Measurements from ENCODE around the gene LRRC55.

LRRC55 gene

GRCh38 chr11:57239348-57239747, 57.6 kb downstream of the LRRC55 start:
- no peak for DNase-seq

DNA sequence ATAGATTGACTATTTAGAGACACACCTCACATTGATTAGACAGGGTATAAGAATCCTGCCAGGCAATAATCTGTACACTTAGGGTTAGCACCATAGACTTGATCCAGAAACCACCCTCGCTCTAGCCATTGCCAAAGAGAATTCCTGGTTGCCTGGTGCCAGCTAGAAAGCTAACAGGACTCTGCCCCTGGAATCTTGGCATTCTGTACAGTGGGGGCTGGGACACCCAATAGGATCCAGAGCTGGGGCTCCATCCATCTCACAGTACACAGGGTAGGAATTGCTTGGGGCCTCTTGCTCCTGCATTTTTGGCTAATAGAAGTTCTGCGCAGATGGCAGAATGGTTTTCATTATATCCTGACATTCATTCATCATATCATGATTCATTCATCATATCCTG, 58.3 kb downstream of the LRRC55 start:
- DNase-seq, result no peak

DNA sequence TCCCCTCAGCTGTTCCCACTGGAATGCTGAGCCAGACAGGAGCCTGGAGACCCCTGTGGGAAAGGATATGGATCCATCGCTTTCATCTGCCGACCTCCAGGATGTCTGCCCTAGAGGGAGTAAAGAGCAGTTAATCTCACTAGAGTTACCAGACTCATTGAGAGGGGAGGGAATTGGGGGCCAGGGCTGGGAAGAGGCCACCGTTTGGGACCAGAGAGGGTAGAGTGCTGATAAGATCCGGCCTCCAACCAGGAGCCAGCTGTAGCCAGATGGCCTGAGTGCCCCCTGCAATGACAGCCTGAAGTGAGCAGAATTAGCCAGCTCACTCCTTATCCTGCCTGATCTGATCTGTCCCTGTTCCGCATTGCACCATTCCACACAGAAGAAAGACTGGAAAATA, 59.0 kb downstream of the LRRC55 start:
- DNase-seq, result no peak

Data from NCI-H1694 treated with DMSO at 0.1 percent for 48 hours (cell line).